ENCODE data around the gene SEC24B.
"Not testable (repeated sequence)": the region's sequence is repeated elsewhere in the genome, so short reads cannot be mapped to it uniquely, and the experiment has no call there.

SEC24B gene

GRCh38 chr4:109444182-109444844 lies 10.7 kb downstream of the SEC24B start:
- Histone ChIP-seq H3K4me3 (ENCODE audit: low read length) (no peak overlapping the region), H3K18ac (ENCODE audit: low read length) (no peak overlapping the region), H3K4me2 (ENCODE audit: low read length) (no peak overlapping the region), H4K5ac (ENCODE audit: low read length) (no peak overlapping the region), H3K23ac (ENCODE audit: low read length) (no peak overlapping the region), H4K8ac (ENCODE audit: low read depth, low read length) (no peak overlapping the region), H3K4ac (ENCODE audit: low read depth, low read length) (no peak overlapping the region), H3K56ac (ENCODE audit: low read length) (no peak overlapping the region), H3K27me3 (ENCODE audit: insufficient read depth, low read length, poor library complexity) (no peaks in the 10 kb centered on the region), H3K36me3 (ENCODE audit: control insufficient read depth, insufficient read depth, low read length) (peaks cover 2% of the 10 kb centered on the region), H3K27ac (ENCODE audit: low read depth, low read length) (no peak overlapping the region), H3K4me1 (ENCODE audit: control insufficient read depth, low read depth, low read length) (no peaks in the 10 kb centered on the region), H2BK120ac (ENCODE audit: low read depth, low read length) (no peak overlapping the region), H2AK5ac (ENCODE audit: low read length) (no peak overlapping the region), H2BK15ac (replicated peaks; ENCODE audit: low read depth) (no peak overlapping the region), H3K9ac (ENCODE audit: low read length) (no peak overlapping the region), H2BK5ac (ENCODE audit: low read length) (no peak overlapping the region), H3K79me1 (ENCODE audit: low read length) (peaks cover 18% of the 10 kb centered on the region), H3K79me2 (ENCODE audit: control insufficient read depth, insufficient read depth, low read length) (peaks cover 49% of the 10 kb centered on the region)
- WGBS (ENCODE audit: extremely low coverage, insufficient coverage, low lambda C conversion rate), result no CpG with 5 or more reads among the region's 2 CpGs
- DNase-seq, result no peak

GRCh38 chr4:109447278-109447677 lies 13.7 kb downstream of the SEC24B start:
- Histone ChIP-seq H3K79me1 (ENCODE audit: low read length) (peaks cover 18% of the 10 kb centered on the region), H4K8ac (ENCODE audit: low read depth, low read length) (no peak overlapping the region), H3K56ac (ENCODE audit: low read length) (no peak overlapping the region), H3K36me3 (ENCODE audit: control insufficient read depth, insufficient read depth, low read length) (peaks cover 5% of the 10 kb centered on the region), H2BK15ac (replicated peaks; ENCODE audit: low read depth) (no peak overlapping the region), H2BK120ac (ENCODE audit: low read depth, low read length) (no peak overlapping the region), H3K27me3 (ENCODE audit: insufficient read depth, low read length, poor library complexity) (no peaks in the 10 kb centered on the region), H3K23ac (ENCODE audit: low read length) (no peak overlapping the region), H3K9ac (ENCODE audit: low read length) (no peak overlapping the region), H3K4me2 (ENCODE audit: low read length) (no peak overlapping the region), H2BK5ac (ENCODE audit: low read length) (no peak overlapping the region), H3K79me2 (ENCODE audit: control insufficient read depth, insufficient read depth, low read length) (peaks cover 47% of the 10 kb centered on the region), H4K5ac (ENCODE audit: low read length) (no peak overlapping the region), H2AK5ac (ENCODE audit: low read length) (no peak overlapping the region), H3K4ac (ENCODE audit: low read depth, low read length) (no peak overlapping the region), H3K4me1 (ENCODE audit: control insufficient read depth, low read depth, low read length) (no peaks in the 10 kb centered on the region), H3K27ac (ENCODE audit: low read depth, low read length) (no peak overlapping the region), H3K18ac (ENCODE audit: low read length) (no peak overlapping the region), H3K4me3 (ENCODE audit: low read length) (no peak overlapping the region)
- DNase-seq, result no peak

- DNase-seq, result no peak
- H4K8ac ChIP-seq (ENCODE audit: low read depth, low read length), result no peak overlapping the region
- H2BK5ac ChIP-seq (ENCODE audit: low read length), result no peak overlapping the region
- peaks cover 40% of the 10 kb centered on the region for H3K79me2 ChIP-seq (ENCODE audit: control insufficient read depth, insufficient read depth, low read length)
- no peak overlapping the region for H3K18ac ChIP-seq (ENCODE audit: low read length)
- H3K79me1 ChIP-seq (ENCODE audit: low read length), result peaks cover 12% of the 10 kb centered on the region
- no peak overlapping the region for H2BK15ac ChIP-seq (replicated peaks; ENCODE audit: low read depth)
- no peak overlapping the region for H2AK5ac ChIP-seq (ENCODE audit: low read length)
- no peak overlapping the region for H4K5ac ChIP-seq (ENCODE audit: low read length)
- no peak overlapping the region for H2BK120ac ChIP-seq (ENCODE audit: low read depth, low read length)
- no peak overlapping the region for H3K23ac ChIP-seq (ENCODE audit: low read length)
- H3K27ac ChIP-seq (ENCODE audit: low read depth, low read length), result no peak overlapping the region
- no peak overlapping the region for H3K9ac ChIP-seq (ENCODE audit: low read length)
- no peak overlapping the region for H3K4me3 ChIP-seq (ENCODE audit: low read length)
- no peaks in the 10 kb centered on the region for H3K4me1 ChIP-seq (ENCODE audit: control insufficient read depth, low read depth, low read length)
- no peak overlapping the region for H3K4me2 ChIP-seq (ENCODE audit: low read length)
- no peak overlapping the region for H3K56ac ChIP-seq (ENCODE audit: low read length)
- WGBS (ENCODE audit: extremely low coverage, insufficient coverage, low lambda C conversion rate), result no CpG with 5 or more reads among the region's 3 CpGs
- H3K36me3 ChIP-seq (ENCODE audit: control insufficient read depth, insufficient read depth, low read length), result peaks cover 3% of the 10 kb centered on the region
- no peaks in the 10 kb centered on the region for H3K27me3 ChIP-seq (ENCODE audit: insufficient read depth, low read length, poor library complexity)
- H3K4ac ChIP-seq (ENCODE audit: low read depth, low read length), result no peak overlapping the region
Measured at GRCh38 chr4:109451544-109452273, 18.1 kb downstream of the SEC24B start.

- not testable (repeated sequence) for H3K56ac ChIP-seq (ENCODE audit: low read length); H3K27me3 ChIP-seq (ENCODE audit: insufficient read depth, low read length, poor library complexity); H3K4me3 ChIP-seq (ENCODE audit: low read length); H2BK5ac ChIP-seq (ENCODE audit: low read length); H3K27ac ChIP-seq (ENCODE audit: low read depth, low read length); H3K4me2 ChIP-seq (ENCODE audit: low read length); H3K9ac ChIP-seq (ENCODE audit: low read length); DNase-seq; H3K23ac ChIP-seq (ENCODE audit: low read length); H3K4ac ChIP-seq (ENCODE audit: low read depth, low read length); H2AK5ac ChIP-seq (ENCODE audit: low read length); H4K8ac ChIP-seq (ENCODE audit: low read depth, low read length); H4K5ac ChIP-seq (ENCODE audit: low read length); H2BK120ac ChIP-seq (ENCODE audit: low read depth, low read length); H3K4me1 ChIP-seq (ENCODE audit: control insufficient read depth, low read depth, low read length); H2BK15ac ChIP-seq (replicated peaks; ENCODE audit: low read depth); H3K36me3 ChIP-seq (ENCODE audit: control insufficient read depth, insufficient read depth, low read length); H3K18ac ChIP-seq (ENCODE audit: low read length); H3K79me1 ChIP-seq (ENCODE audit: low read length)
- WGBS (ENCODE audit: extremely low coverage, insufficient coverage, low lambda C conversion rate), result no CpG with 5 or more reads among the region's 3 CpGs
- H3K79me2 ChIP-seq (ENCODE audit: control insufficient read depth, insufficient read depth, low read length), result peaks cover 38% of the 10 kb centered on the region
Measured at GRCh38 chr4:109453110-109453509, 19.5 kb downstream of the SEC24B start.

GRCh38 chr4:109462297-109462696 lies 28.7 kb downstream of the SEC24B start:
- Histone ChIP-seq H4K5ac (ENCODE audit: low read length) (no peak overlapping the region), H2BK5ac (ENCODE audit: low read length) (no peak overlapping the region), H3K18ac (ENCODE audit: low read length) (no peak overlapping the region), H2AK5ac (ENCODE audit: low read length) (no peak overlapping the region), H3K56ac (ENCODE audit: low read length) (no peak overlapping the region), H3K4me3 (ENCODE audit: low read length) (no peak overlapping the region), H3K79me1 (ENCODE audit: low read length) (peaks cover 8% of the 10 kb centered on the region), H3K4me2 (ENCODE audit: low read length) (no peak overlapping the region), H3K27me3 (ENCODE audit: insufficient read depth, low read length, poor library complexity) (no peaks in the 10 kb centered on the region), H2BK120ac (ENCODE audit: low read depth, low read length) (no peak overlapping the region), H3K4me1 (ENCODE audit: control insufficient read depth, low read depth, low read length) (no peaks in the 10 kb centered on the region), H3K23ac (ENCODE audit: low read length) (no peak overlapping the region), H2BK15ac (replicated peaks; ENCODE audit: low read depth) (no peak overlapping the region), H3K4ac (ENCODE audit: low read depth, low read length) (no peak overlapping the region), H3K79me2 (ENCODE audit: control insufficient read depth, insufficient read depth, low read length) (peaks cover 7% of the 10 kb centered on the region), H3K9ac (ENCODE audit: low read length) (no peak overlapping the region), H3K27ac (ENCODE audit: low read depth, low read length) (no peak overlapping the region), H3K36me3 (ENCODE audit: control insufficient read depth, insufficient read depth, low read length) (peaks cover 6% of the 10 kb centered on the region), H4K8ac (ENCODE audit: low read depth, low read length) (no peak overlapping the region)
- no peak for DNase-seq
- WGBS (ENCODE audit: extremely low coverage, insufficient coverage, low lambda C conversion rate), result no CpG with 5 or more reads among the region's 3 CpGs

Measured in mesendoderm (in vitro differentiated cells).